Measurements from ENCODE around the gene CNTNAP5. TPM values are rescaled to one million over a fixed set of nuclear protein-coding genes. Genes with fewer than 3 reads are reported as not detected.

CNTNAP5 gene
- total RNA-seq, 2 experiments from 2014 or later: not detected

DNA sequence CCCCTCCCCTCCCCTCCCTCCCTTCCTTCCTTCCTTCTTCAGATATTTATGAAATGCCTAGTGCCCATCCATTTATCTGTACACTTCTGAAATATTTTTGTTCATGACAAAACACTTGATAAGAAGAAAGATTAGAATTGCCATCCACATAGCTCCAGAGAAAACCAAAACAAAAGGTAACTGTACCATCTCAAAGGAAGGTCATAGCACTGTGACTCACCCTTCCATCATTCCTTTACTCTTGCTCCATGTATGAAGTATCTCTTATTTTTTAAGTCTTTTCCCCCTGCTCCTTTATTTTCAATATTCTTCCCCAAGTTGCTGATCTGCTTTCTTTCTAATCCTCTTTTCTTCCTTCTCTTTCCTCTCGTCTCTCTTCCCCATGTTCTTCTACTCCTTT, 9.9 kb downstream of the CNTNAP5 start:
- Histone ChIP-seq H3K4me1 (ENCODE audit: insufficient read depth, low read length) (no peaks in the 10 kb centered on the region), H3K36me3 (ENCODE audit: insufficient read depth, low read length) (no peaks in the 10 kb centered on the region), H3K27me3 (ENCODE audit: control insufficient read depth in 1 of 2, insufficient read depth in 2 of 2, low read length in 2 of 2) (no peaks in the 10 kb centered on the region), H3K9me3 (ENCODE audit: control insufficient read depth in 1 of 2, insufficient read depth in 1 of 2, low read length in 2 of 2) (no peaks in the 10 kb centered on the region), H3K27ac (ENCODE audit: low read depth in 1 of 2, low read length in 2 of 2) (no peak overlapping the region), H3K4me3 (ENCODE audit: low read length) (no peak overlapping the region)
- intact Hi-C loops (cut with DNase I, micrococcal nuclease): no loop called here
- Mint-ChIP-seq H3K27ac (no peak overlapping the region), H3K36me3 (ENCODE audit: low read depth) (no peaks in the 10 kb centered on the region), H3K4me3 (no peak overlapping the region), H3K27me3 (no peaks in the 10 kb centered on the region), H3K4me1 (ENCODE audit: low read depth) (no peaks in the 10 kb centered on the region), H3K9me3 (peaks cover 3% of the 10 kb centered on the region)
- TF ChIP-seq, protein P1, sequence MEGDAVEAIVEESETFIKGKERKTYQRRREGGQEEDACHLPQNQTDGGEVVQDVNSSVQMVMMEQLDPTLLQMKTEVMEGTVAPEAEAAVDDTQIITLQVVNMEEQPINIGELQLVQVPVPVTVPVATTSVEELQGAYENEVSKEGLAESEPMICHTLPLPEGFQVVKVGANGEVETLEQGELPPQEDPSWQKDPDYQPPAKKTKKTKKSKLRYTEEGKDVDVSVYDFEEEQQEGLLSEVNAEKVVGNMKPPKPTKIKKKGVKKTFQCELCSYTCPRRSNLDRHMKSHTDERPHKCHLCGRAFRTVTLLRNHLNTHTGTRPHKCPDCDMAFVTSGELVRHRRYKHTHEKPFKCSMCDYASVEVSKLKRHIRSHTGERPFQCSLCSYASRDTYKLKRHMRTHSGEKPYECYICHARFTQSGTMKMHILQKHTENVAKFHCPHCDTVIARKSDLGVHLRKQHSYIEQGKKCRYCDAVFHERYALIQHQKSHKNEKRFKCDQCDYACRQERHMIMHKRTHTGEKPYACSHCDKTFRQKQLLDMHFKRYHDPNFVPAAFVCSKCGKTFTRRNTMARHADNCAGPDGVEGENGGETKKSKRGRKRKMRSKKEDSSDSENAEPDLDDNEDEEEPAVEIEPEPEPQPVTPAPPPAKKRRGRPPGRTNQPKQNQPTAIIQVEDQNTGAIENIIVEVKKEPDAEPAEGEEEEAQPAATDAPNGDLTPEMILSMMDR (IDR thresholded peaks at IDR 0.05): no peak
- CTCF ChIA-PET: no interaction called here
- no peak for ATAC-seq (ENCODE audit: poor library complexity)
- DNase-seq: no peak
- POLR2A ChIA-PET: no interaction called here

DNA sequence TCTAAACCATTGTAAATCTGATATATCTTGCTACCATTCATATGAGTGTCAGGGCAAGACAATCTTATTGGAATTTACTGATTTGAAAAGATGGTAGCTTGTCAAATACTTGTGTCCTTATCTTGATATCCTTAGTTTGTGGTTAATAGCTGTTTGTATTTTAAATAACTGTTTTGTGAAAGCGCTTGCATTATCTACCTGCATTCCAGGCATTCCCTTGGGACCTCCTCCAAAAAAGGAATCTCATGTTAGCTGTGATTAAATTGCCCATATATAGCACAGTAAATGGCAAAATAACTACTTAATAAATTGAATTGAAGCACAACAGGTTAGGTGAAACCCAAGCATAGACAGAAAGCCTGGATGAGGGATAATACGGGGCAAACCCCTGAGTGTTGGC, 13.9 kb downstream of the CNTNAP5 start:
- H3K27me3 Mint-ChIP-seq: no peaks in the 10 kb centered on the region
- Histone ChIP-seq H3K36me3 (ENCODE audit: insufficient read depth, low read length) (no peaks in the 10 kb centered on the region), H3K4me1 (ENCODE audit: insufficient read depth, low read length) (no peaks in the 10 kb centered on the region), H3K4me3 (ENCODE audit: low read length) (no peak overlapping the region), H3K9me3 (ENCODE audit: control insufficient read depth in 1 of 2, insufficient read depth in 1 of 2, low read length in 2 of 2) (peaks cover 0 to 4% of the 10 kb centered on the region in 2 experiments), H3K27ac (ENCODE audit: low read depth in 1 of 2, low read length in 2 of 2) (no peak overlapping the region), H3K27me3 (ENCODE audit: control insufficient read depth in 1 of 2, insufficient read depth in 2 of 2, low read length in 2 of 2) (no peaks in the 10 kb centered on the region)
- no peaks in the 10 kb centered on the region for H3K36me3 Mint-ChIP-seq (ENCODE audit: low read depth)
- intact Hi-C loops (cut with DNase I, micrococcal nuclease): no loop called here
- no peak overlapping the region for H3K4me3 Mint-ChIP-seq
- H3K4me1 Mint-ChIP-seq (ENCODE audit: low read depth): no peaks in the 10 kb centered on the region
- DNase-seq: no peak
- H3K27ac Mint-ChIP-seq: no peak overlapping the region
- TF ChIP-seq, protein P1 (IDR thresholded peaks at IDR 0.05): no peak
- ChIA-PET CTCF (no interaction called here), POLR2A (no interaction called here)
- no peak for ATAC-seq (ENCODE audit: poor library complexity)
- peaks cover 3% of the 10 kb centered on the region for H3K9me3 Mint-ChIP-seq

DNA sequence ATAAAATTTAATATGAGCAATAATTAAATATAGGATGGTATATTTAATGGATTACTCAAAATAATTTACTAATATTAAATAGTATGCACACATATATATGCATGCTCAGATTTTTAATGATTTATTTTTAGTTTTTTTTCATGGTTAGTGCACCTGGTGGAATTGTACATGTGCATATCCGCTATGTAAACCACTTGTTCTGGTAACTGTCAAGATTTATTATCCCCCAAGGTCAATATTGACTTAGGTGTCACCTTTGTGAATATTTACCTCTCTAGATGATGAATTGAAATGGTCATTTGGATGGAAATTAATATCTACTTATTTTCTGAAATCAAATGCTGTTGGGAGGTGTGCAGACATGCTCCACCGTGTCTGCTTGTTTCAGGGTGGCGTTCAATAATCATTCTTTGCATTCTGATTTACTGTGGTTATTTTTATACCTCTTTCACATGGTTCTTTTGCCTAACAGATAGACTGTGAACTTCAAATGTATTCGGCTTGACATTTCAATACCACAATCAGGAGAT, 14.7 kb downstream of the CNTNAP5 start:
- TF ChIP-seq, protein P1 (IDR thresholded peaks at IDR 0.05): no peak
- H3K4me1 Mint-ChIP-seq (ENCODE audit: low read depth): no peaks in the 10 kb centered on the region
- no peak overlapping the region for H3K4me3 ChIP-seq (ENCODE audit: low read length)
- H3K27ac ChIP-seq (ENCODE audit: low read depth in 1 of 2, low read length in 2 of 2): no peak overlapping the region
- H3K36me3 ChIP-seq (ENCODE audit: insufficient read depth, low read length): no peaks in the 10 kb centered on the region
- no peaks in the 10 kb centered on the region for H3K36me3 Mint-ChIP-seq (ENCODE audit: low read depth)
- H3K9me3 Mint-ChIP-seq: peaks cover 3% of the 10 kb centered on the region
- H3K27me3 Mint-ChIP-seq: no peaks in the 10 kb centered on the region
- H3K27ac Mint-ChIP-seq: no peak overlapping the region
- intact Hi-C loops (cut with DNase I, micrococcal nuclease): no loop called here
- POLR2A ChIA-PET: no interaction called here
- DNase-seq: no peak
- H3K27me3 ChIP-seq (ENCODE audit: control insufficient read depth in 1 of 2, insufficient read depth in 2 of 2, low read length in 2 of 2): no peaks in the 10 kb centered on the region
- H3K4me3 Mint-ChIP-seq: no peak overlapping the region
- peaks cover 0 to 4% of the 10 kb centered on the region in 2 experiments for H3K9me3 ChIP-seq (ENCODE audit: control insufficient read depth in 1 of 2, insufficient read depth in 1 of 2, low read length in 2 of 2)
- no peaks in the 10 kb centered on the region for H3K4me1 ChIP-seq (ENCODE audit: insufficient read depth, low read length)
- no peak for ATAC-seq (ENCODE audit: poor library complexity)
- CTCF ChIA-PET: interaction anchor here (0.8 kb wide), 1 partner anchor 17 kb away, joined by 3 read pairs; no protein-coding TSS in a partner anchor
